Esophagus squamous epithelium (tissue), 5 donors: Measurements from ENCODE around the gene TSPAN11. TPM values are rescaled to one million over a fixed set of nuclear protein-coding genes. Genes with fewer than 3 reads are reported as not detected.
A peak's percentile ranks its signal among the peaks of the same experiment; 100 is the strongest.

Experiments used
- DNase-seq: peaks from one replicate; lab custom pipeline; 2025; lab: John Stamatoyannopoulos, UW
- H3K27ac ChIP-seq, 4 donors: fragments of 200-600 bp; sonication (generic); one replicate each; pipeline ENCODE4 v1.5.1; 2016 to 2019; ENCODE audit warnings: mild to moderate bottlenecking in 1 of 4
- H3K27me3 ChIP-seq, 4 donors: fragments of 200-600 bp; sonication (generic); 1 replicate in 3 of 4; 2 replicates in 1 of 4; pipeline versions ENCODE4 v1.5.1 to v1.6.0; 2017 to 2021; ENCODE audit warnings: antibody characterized with exemption in 1 of 4
- H3K36me3 ChIP-seq, 3 donors: fragments of 200-600 bp; sonication (generic); one replicate each; pipeline ENCODE4 v1.5.1; 2016 to 2019
- H3K4me1 ChIP-seq, 3 donors: fragments of 200-600 bp; sonication (generic); one replicate each; pipeline ENCODE4 v1.5.1; 2017 to 2019
- H3K4me3 ChIP-seq, 4 donors: fragments of 200-600 bp; sonication (generic); 1 replicate in 3 of 4; 2 replicates in 1 of 4; pipeline ENCODE4 v1.5.1; 2016 to 2019; ENCODE audit warnings: mild to moderate bottlenecking in 2 of 4, moderate library complexity in 1 of 4
- H3K9me3 ChIP-seq, 3 donors: fragments of 200-600 bp; sonication (generic); one replicate each; pipeline ENCODE4 v1.5.1; 2016 to 2019
- CTCF ChIP-seq, 6 experiments: fragments of 450-650 bp in 4 of 6; fragments of 200-600 bp in 2 of 6; sonication (generic) in 2 of 6; IDR thresholded peaks; one replicate each; pipeline ENCODE4 v1.5.1; 2016 to 2019; ENCODE audit warnings: antibody characterized with exemption in 6 of 6, mild to moderate bottlenecking in 4 of 6, moderate library complexity in 4 of 6
- POLR2A ChIP-seq, 4 donors: fragments of 450-650 bp; IDR thresholded peaks; one replicate each; pipeline ENCODE4 v1.6.1; 2017; ENCODE audit warnings: antibody characterized with exemption in 4 of 4, mild to moderate bottlenecking in 4 of 4, moderate library complexity in 3 of 4
- WGBS, 2 donors: methylation state at CpG; one replicate each; pipeline ENCODE4 v1.1.5; 2018; 5-methylcytosine and 5-hydroxymethylcytosine counted together
- intact Hi-C: fragments of 100-400 bp; cut with DNase I; formaldehyde crosslinking; loops from one replicate; pipeline ENCODE4 v1.15.0; 2022
- total RNA-seq, 4 donors: library from RNA; depleted of rRNA; stranded (reverse); fragments of >200 nt; gene quantifications; one replicate each; pipeline ENCODE4 v1.1.0, GENCODE V29; 2016
- donor health status: DM: yes; HTN: yes; CAD: no.

The TSPAN11 gene
- total RNA-seq, 4 donors from 2014 or later = 0.27 to 3.0 (median 1.2) TPM

- intact Hi-C loops = no loop called here
- no peak for TF ChIP-seq POLR2A (IDR thresholded peaks at IDR 0.05)
- TF ChIP-seq CTCF (IDR thresholded peaks at IDR 0.05) = no peak
- 82 to 100% methylated on average over 1 of the region's 1 CpG for WGBS, 2 donors
- no peaks in the 10 kb centered on the region for H3K36me3 ChIP-seq
- no peak overlapping the region for H3K27ac ChIP-seq
- no peaks in the 10 kb centered on the region for H3K9me3 ChIP-seq
- H3K4me3 ChIP-seq = no peak overlapping the region
- H3K27me3 ChIP-seq = peaks cover 0 to 37% (median 3%) of the 10 kb centered on the region in 4 donors
- no peak for DNase-seq
- peaks cover 5 to 17% (median 5%) of the 10 kb centered on the region in 3 donors for H3K4me1 ChIP-seq
Observed at GRCh38 chr12:30923057-30923456, 3.5 kb upstream of the TSPAN11 start.

DNA sequence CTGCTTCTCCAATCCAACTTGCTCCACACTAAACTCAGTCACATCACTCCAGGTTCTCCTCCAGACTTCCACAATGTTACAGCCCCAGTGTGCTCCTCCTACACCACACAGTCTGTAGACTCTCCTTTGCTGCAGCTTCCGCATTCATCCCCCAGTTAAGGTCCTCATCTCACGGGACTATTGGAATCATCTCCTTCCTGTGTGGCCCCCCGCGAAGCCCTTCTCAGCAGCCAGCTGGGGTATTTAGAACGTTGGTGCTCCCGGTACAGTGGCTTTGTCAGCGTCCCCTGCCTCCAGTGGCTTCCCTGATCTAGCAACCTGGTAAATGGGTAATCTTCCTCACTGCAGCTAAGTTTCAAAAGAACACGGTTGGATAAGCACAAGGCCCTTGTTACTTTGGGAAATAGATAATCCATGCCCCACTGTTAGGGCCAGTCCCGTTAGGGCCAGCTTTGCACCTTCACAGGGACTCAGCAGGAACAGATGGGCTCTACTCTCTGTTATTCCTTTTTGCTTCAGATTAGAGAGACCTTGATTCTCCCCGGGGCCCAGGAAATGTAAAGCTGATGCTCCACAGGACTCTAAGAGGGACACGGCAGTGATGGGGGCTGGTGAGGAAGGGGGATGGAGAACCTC lies 823 bp upstream of the TSPAN11 start:
- 75 to 81% methylated on average over 6 to 9 of the region's 11 CpGs for WGBS, 2 donors
- Histone ChIP-seq H3K27ac (peak overlapping the region in 3 of 4 donors; percentile 25 to 68 (median 52)), H3K4me3 (peak overlapping the region; percentile 22 to 67 (median 38)), H3K4me1 (peaks cover 5 to 17% (median 5%) of the 10 kb centered on the region in 3 donors), H3K27me3 (peaks cover 0 to 57% (median 3%) of the 10 kb centered on the region in 4 donors), H3K9me3 (no peaks in the 10 kb centered on the region), H3K36me3 (no peaks in the 10 kb centered on the region)
- intact Hi-C loops = no loop called here
- DNase-seq = no peak
- TF ChIP-seq CTCF (IDR thresholded peaks at IDR 0.05) = no peak

- H3K4me3 ChIP-seq = peak overlapping the region in 1 of 4 donors; percentile 67
- 85 to 91% methylated on average over 3 to 5 of the region's 7 CpGs for WGBS, 2 donors
- DNase-seq = no peak
- no peaks in the 10 kb centered on the region for H3K9me3 ChIP-seq
- TF ChIP-seq POLR2A (IDR thresholded peaks at IDR 0.05) = no peak
- no peak for TF ChIP-seq CTCF (IDR thresholded peaks at IDR 0.05)
- intact Hi-C loops = no loop called here
- peaks cover 0 to 59% (median 3%) of the 10 kb centered on the region in 4 donors for H3K27me3 ChIP-seq
- H3K27ac ChIP-seq = no peak overlapping the region
- H3K36me3 ChIP-seq = no peaks in the 10 kb centered on the region
- H3K4me1 ChIP-seq = peaks cover 5 to 17% (median 5%) of the 10 kb centered on the region in 3 donors
Observed at GRCh38 chr12:30927222-30927611, 669 bp downstream of the TSPAN11 start.

- DNase-seq = no peak
- H3K4me1 ChIP-seq = peaks cover 5 to 17% (median 5%) of the 10 kb centered on the region in 3 donors
- intact Hi-C loops = no loop called here
- TF ChIP-seq CTCF (IDR thresholded peaks at IDR 0.05) = no peak
- no peak for TF ChIP-seq POLR2A (IDR thresholded peaks at IDR 0.05)
- no peak overlapping the region for H3K4me3 ChIP-seq
- no peaks in the 10 kb centered on the region for H3K36me3 ChIP-seq
- H3K9me3 ChIP-seq = no peaks in the 10 kb centered on the region
- H3K27ac ChIP-seq = no peak overlapping the region
- 72 to 82% methylated on average over 11 to 12 of the region's 12 CpGs for WGBS, 2 donors
- H3K27me3 ChIP-seq = peaks cover 0 to 59% (median 3%) of the 10 kb centered on the region in 4 donors
Observed at GRCh38 chr12:30928356-30929244, 2.1 kb downstream of the TSPAN11 start.

DNA sequence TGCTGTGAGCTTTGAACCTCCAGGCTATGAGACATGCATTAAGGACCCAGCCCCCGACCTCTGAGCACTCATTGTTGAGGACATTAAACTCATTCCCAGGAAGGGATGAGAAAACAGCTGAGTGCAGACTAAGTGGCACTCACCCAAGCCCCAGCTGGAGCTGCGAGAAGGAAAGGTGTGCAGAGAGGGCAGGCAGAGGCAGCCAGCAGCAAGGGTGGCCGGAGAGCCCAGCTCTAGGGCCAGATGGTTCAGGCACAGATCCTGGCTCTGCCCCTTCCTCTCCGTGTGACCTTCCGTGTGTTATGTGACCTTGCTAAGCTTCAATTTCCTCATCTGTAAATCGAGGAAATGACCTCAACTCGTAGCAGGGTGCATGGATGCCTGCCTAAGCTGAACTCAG lies 3.7 kb downstream of the TSPAN11 start:
- Histone ChIP-seq H3K9me3 (no peaks in the 10 kb centered on the region), H3K36me3 (no peaks in the 10 kb centered on the region), H3K4me1 (peaks cover 5 to 17% (median 5%) of the 10 kb centered on the region in 3 donors), H3K27ac (peak overlapping the region in 2 of 4 donors; percentile 7 to 25), H3K27me3 (peaks cover 0 to 50% (median 3%) of the 10 kb centered on the region in 4 donors), H3K4me3 (no peak overlapping the region)
- intact Hi-C loops = no loop called here
- TF ChIP-seq CTCF (IDR thresholded peaks at IDR 0.05) = no peak
- no peak for TF ChIP-seq POLR2A (IDR thresholded peaks at IDR 0.05)
- DNase-seq = no peak
- WGBS, 2 donors = 68 to 71% methylated on average over 3 to 6 of the region's 7 CpGs
